GM04503 (cell line): ENCODE results near the gene SOX5.

ENCODE experiments used
- DNase-seq: peaks from one replicate; pipeline ENCODE4 v3.0.0-alpha.2; 2012; ENCODE audit warnings: low read depth

SOX5 gene

DNA sequence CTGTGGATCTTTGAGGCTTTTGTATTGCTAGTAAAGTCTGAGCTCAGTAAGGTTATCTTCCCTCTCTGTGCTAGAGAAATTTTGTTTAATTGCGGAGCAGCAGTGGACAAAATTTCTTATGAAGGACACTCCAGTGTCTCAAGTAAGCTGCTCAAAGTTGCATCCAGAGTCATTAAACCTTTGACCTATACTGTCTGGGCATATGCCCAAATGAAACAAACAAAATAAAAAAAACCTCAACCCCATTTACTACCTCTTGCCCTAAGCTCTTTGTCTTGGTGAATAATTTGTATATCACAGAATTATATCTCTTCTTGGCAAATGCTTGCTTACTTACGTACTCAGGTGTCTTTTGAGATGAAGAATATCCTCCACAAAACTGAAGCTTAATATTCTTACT lies 465.2 kb downstream of the SOX5 start:
- DNase-seq: no peak

DNA sequence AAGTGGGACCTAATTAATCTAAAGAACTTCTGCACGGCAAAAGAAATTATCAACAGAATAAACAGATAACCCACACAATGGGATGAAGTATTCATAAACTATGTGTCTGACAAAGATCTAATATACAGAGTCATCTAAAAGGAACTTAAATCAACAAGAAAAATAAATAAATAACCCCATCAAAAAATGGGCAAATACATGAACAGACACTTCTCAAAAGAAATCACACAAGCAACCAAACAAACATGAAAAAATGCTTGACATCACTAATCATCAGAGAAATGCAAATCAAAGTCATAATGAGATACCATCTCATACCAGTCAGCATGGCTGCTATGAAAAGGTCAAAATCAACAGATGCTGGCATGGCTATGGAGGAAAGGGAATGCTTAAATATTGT lies 466.9 kb downstream of the SOX5 start:
- DNase-seq: no peak
